GM12873 (cell line): ENCODE measurements around the gene APOF.

Source experiments
- CTCF ChIP-seq: IDR thresholded peaks from 2 replicates; pipeline ENCODE4 v1.5.1; 2012; ENCODE audit warnings: low read depth, mild to moderate bottlenecking, moderate library complexity, low read length, control low read depth; ENCODE audit not compliant: insufficient read depth; ENCODE audit errors: missing control alignments

The APOF gene

DNA sequence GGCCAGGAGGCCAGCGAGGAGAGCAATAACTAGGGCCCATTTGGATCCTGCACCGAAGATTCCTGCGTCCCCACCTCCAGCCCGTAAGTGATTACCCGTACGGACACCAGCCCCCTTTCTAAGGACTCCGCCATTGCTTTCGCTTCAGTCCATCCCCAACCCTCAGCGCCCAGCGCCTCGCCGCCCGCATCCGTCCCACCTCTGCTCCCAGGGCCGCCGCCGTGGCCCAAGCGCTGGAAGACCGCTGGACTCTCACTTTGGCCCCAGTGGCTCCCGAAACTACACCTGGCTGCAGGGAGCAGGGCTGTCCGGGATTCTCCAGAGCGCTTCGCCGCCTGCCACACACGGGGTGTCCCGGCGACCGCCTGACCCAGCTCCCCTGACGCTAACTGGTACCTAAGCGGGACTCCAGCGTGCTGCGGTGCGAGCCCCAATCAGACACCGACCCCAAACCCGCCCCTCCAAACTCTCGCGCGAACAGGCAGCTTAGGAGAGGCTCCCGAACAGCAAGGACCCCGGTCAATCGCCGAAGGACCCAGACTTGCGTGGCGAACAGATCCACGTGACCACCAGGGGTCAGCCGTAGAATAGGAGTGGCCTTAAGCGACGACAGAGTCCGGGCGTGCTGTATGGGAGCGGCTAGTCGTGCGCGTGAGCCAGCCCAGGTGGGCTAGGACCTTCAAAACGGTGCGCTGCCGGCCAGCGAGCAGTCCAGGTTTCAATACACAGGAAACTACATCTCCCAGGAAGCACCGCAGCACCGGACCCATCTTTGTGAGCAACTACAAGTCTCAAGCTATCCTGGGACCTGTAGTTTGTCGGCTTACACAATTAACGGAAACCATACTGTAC is 46.8 kb downstream of the APOF start, which contains the start of gene CNPY2:
Gene CNPY2 (minus strand): TSS at position 367 of the 852 bp plus-strand sequence. CDS start 771 bp downstream, outside the sequence.
- TF ChIP-seq CTCF, result no peak

GRCh38 chr12:56315249-56315621 is 47.4 kb downstream of the APOF start:
- no peak for TF ChIP-seq CTCF

- TF ChIP-seq CTCF, result no peak
These were observed 51.7 kb downstream of the APOF start for GRCh38 chr12:56311003-56311402.
